Smooth muscle cell (in vitro differentiated cells): Measurements from ENCODE around the gene LSM12. TPM values are rescaled to one million over a fixed set of nuclear protein-coding genes. Genes with fewer than 3 reads are reported as not detected.
A peak's percentile ranks its signal among the peaks of the same experiment; 100 is the strongest.

Experiments used
- DNase-seq: peaks from one replicate; lab custom pipeline; 2025; ENCODE audit not compliant: unreplicated experiment; lab: John Stamatoyannopoulos, UW
- H2AFZ ChIP-seq: fragments of 200-600 bp; sonication (generic); 2 replicates; pipeline ENCODE4 v1.6.0; 2016; ENCODE audit warnings: antibody characterized with exemption, low read depth, mild to moderate bottlenecking
- H3F3A ChIP-seq: fragments of 200-600 bp; sonication (generic); 2 replicates; pipeline ENCODE4 v1.6.0; 2017; ENCODE audit warnings: antibody characterized with exemption, low read depth
- H3K27ac ChIP-seq: fragments of 200-600 bp; sonication (generic); 2 replicates; pipeline ENCODE4 v1.5.1; 2016; ENCODE audit warnings: low read depth, mild to moderate bottlenecking
- H3K27me3 ChIP-seq: fragments of 200-600 bp; sonication (generic); 2 replicates; pipeline ENCODE4 v1.6.1; 2016; ENCODE audit warnings: low read depth, mild to moderate bottlenecking
- H3K36me3 ChIP-seq: fragments of 200-600 bp; sonication (generic); 2 replicates; pipeline ENCODE4 v1.5.1; 2016; ENCODE audit warnings: low read depth
- H3K4me1 ChIP-seq: fragments of 200-600 bp; sonication (generic); 2 replicates; pipeline ENCODE4 v1.5.1; 2016; ENCODE audit warnings: low read depth
- H3K4me2 ChIP-seq: fragments of 200-600 bp; sonication (generic); 2 replicates; pipeline ENCODE4 v1.6.0; 2016; ENCODE audit warnings: mild to moderate bottlenecking
- H3K4me3 ChIP-seq: fragments of 200-600 bp; sonication (generic); 2 replicates; pipeline ENCODE4 v1.5.1; 2016; ENCODE audit warnings: mild to moderate bottlenecking
- H3K79me2 ChIP-seq: fragments of 200-600 bp; sonication (generic); 2 replicates; pipeline ENCODE4 v1.6.0; 2016; ENCODE audit warnings: low read depth, mild to moderate bottlenecking
- H3K9ac ChIP-seq: fragments of 200-600 bp; sonication (generic); 2 replicates; pipeline ENCODE4 v1.6.0; 2016; ENCODE audit warnings: low read depth
- H3K9me3 ChIP-seq: fragments of 200-600 bp; sonication (generic); replicated peaks from 2 replicates; pipeline ENCODE4 v1.5.1; 2016; ENCODE audit warnings: low read depth
- H4K20me1 ChIP-seq: fragments of 200-600 bp; sonication (generic); 2 replicates; pipeline ENCODE4 v1.6.0; 2016; ENCODE audit warnings: low read depth
- CTCF ChIP-seq: fragments of 200-600 bp; sonication (generic); IDR thresholded peaks from 2 replicates; pipeline ENCODE4 v1.5.1; 2017; ENCODE audit warnings: borderline replicate concordance, mild to moderate bottlenecking, antibody characterized with exemption; ENCODE audit not compliant: insufficient read depth, poor library complexity, severe bottlenecking
- WGBS: methylation state at CpG from one replicate; pipeline ENCODE4 v1.1.7; 2016; ENCODE audit warnings: low lambda C conversion rate; 5-methylcytosine and 5-hydroxymethylcytosine counted together
- polyA plus RNA-seq: library from polyadenylated mRNA; unstranded; fragments of >200 nt; fragmentation: Nextera tagmentation; extraction: Ambion mirVana; gene quantifications from 2 replicates; pipeline ENCODE4 v1.2.1, GENCODE V29; 2016
- total RNA-seq: library from RNA; depleted of rRNA; stranded (reverse); fragments of >200 nt; gene quantifications from 2 replicates; pipeline ENCODE4 v1.2.3, GENCODE V29; 2014

Gene LSM12
- total and polyA plus RNA-seq, 2 experiments from 2014 or later, result 42.3 to 52.0 TPM

GRCh38 chr17:44076716-44077594 is 10.5 kb upstream of the LSM12 start:
- TF ChIP-seq CTCF, result no peak
- Histone ChIP-seq H4K20me1 (no peaks in the 10 kb centered on the region), H3K27me3 (no peaks in the 10 kb centered on the region), H3K27ac (peak overlapping the region; percentile 28), H3K4me1 (no peaks in the 10 kb centered on the region), H3K4me3 (no peak overlapping the region), H3K79me2 (peaks cover 17% of the 10 kb centered on the region), H3K36me3 (no peaks in the 10 kb centered on the region), H3K9ac (no peak overlapping the region), H3K9me3 (no peaks in the 10 kb centered on the region), H2AFZ (no peak overlapping the region), H3F3A (peaks cover 2% of the 10 kb centered on the region), H3K4me2 (no peak overlapping the region)
- WGBS, result 78% methylated on average over 6 of the region's 6 CpGs
- no peak for DNase-seq

- Histone ChIP-seq H3K36me3 (no peaks in the 10 kb centered on the region), H3K27ac (no peak overlapping the region), H3K9me3 (no peaks in the 10 kb centered on the region), H2AFZ (no peak overlapping the region), H3K4me2 (no peak overlapping the region), H3F3A (peaks cover 11% of the 10 kb centered on the region), H3K79me2 (peaks cover 23% of the 10 kb centered on the region), H3K4me3 (no peak overlapping the region), H3K27me3 (no peaks in the 10 kb centered on the region), H3K4me1 (peaks cover 8% of the 10 kb centered on the region), H3K9ac (no peak overlapping the region), H4K20me1 (no peaks in the 10 kb centered on the region)
- no peak for TF ChIP-seq CTCF
- no peak for DNase-seq
- WGBS, result 98% methylated on average over 10 of the region's 10 CpGs
Observed at GRCh38 chr17:44075598-44076293, 9.3 kb upstream of the LSM12 start.

GRCh38 chr17:44074911-44075285 is 8.4 kb upstream of the LSM12 start:
- Histone ChIP-seq H3K4me3 (no peak overlapping the region), H3K36me3 (no peaks in the 10 kb centered on the region), H3F3A (peaks cover 15% of the 10 kb centered on the region), H2AFZ (no peak overlapping the region), H3K9ac (no peak overlapping the region), H3K79me2 (peaks cover 23% of the 10 kb centered on the region), H3K27ac (no peak overlapping the region), H4K20me1 (no peaks in the 10 kb centered on the region), H3K4me1 (peaks cover 11% of the 10 kb centered on the region), H3K27me3 (no peaks in the 10 kb centered on the region), H3K9me3 (no peaks in the 10 kb centered on the region), H3K4me2 (no peak overlapping the region)
- TF ChIP-seq CTCF, result no peak
- WGBS, result 98% methylated on average over 9 of the region's 9 CpGs
- no peak for DNase-seq
